ENCODE measurements around the gene NARS2.

The NARS2 gene

GRCh38 chr11:78428773-78429172 lies 145.9 kb downstream of the NARS2 start:
- no peak for DNase-seq

GRCh38 chr11:78428266-78428636 lies 146.4 kb downstream of the NARS2 start:
- DNase-seq = no peak

GRCh38 chr11:78427615-78428265 lies 146.9 kb downstream of the NARS2 start:
- no peak for DNase-seq

- DNase-seq = no peak
These were observed 147.8 kb downstream of the NARS2 start for GRCh38 chr11:78426845-78427244.

GRCh38 chr11:78425399-78426070 lies 149.1 kb downstream of the NARS2 start:
- no peak for DNase-seq

GRCh38 chr11:78424334-78425270 lies 150.1 kb downstream of the NARS2 start:
- no peak for DNase-seq

GRCh38 chr11:78423241-78423640 lies 151.4 kb downstream of the NARS2 start:
- no peak for DNase-seq

- DNase-seq = no peak
These were observed 153.9 kb downstream of the NARS2 start for GRCh38 chr11:78420796-78421209.

- peak; percentile 18 for DNase-seq
These were observed 154.4 kb downstream of the NARS2 start for GRCh38 chr11:78420255-78420764.

- DNase-seq = no peak
These were observed 155.3 kb downstream of the NARS2 start for GRCh38 chr11:78419327-78419726.

- no peak for DNase-seq
These were observed 156.0 kb downstream of the NARS2 start for GRCh38 chr11:78418584-78419211.

GRCh38 chr11:78417888-78418583 lies 156.6 kb downstream of the NARS2 start:
- DNase-seq = peak; percentile 85

- peak; percentile 48 for DNase-seq
These were observed 157.3 kb downstream of the NARS2 start, which contains the start of gene GAB2 for GRCh38 chr11:78417175-78417887. Gene GAB2, minus strand, starts transcription at chr11:78417820. Its CDS starts 100 bp downstream, at chr11:78417720.

GRCh38 chr11:78416285-78417174 lies 158.1 kb downstream of the NARS2 start:
- peak; percentile 49 for DNase-seq

GRCh38 chr11:78415338-78415737 lies 159.3 kb downstream of the NARS2 start:
- DNase-seq = no peak

GRCh38 chr11:78414321-78415051 lies 160.2 kb downstream of the NARS2 start:
- DNase-seq = no peak

- no peak for DNase-seq
These were observed 166.0 kb downstream of the NARS2 start for GRCh38 chr11:78408619-78409018.

GRCh38 chr11:78406568-78407196 lies 168.0 kb downstream of the NARS2 start:
- DNase-seq = no peak

GRCh38 chr11:78405805-78406204 lies 168.9 kb downstream of the NARS2 start:
- DNase-seq = no peak
